Measurements from ENCODE around the gene ANKS1B. TPM values are rescaled to one million over a fixed set of nuclear protein-coding genes. Genes with fewer than 3 reads are reported as not detected.

The ANKS1B gene
- total RNA-seq, 1 donor from 2014 or later: 8.2 TPM

DNA sequence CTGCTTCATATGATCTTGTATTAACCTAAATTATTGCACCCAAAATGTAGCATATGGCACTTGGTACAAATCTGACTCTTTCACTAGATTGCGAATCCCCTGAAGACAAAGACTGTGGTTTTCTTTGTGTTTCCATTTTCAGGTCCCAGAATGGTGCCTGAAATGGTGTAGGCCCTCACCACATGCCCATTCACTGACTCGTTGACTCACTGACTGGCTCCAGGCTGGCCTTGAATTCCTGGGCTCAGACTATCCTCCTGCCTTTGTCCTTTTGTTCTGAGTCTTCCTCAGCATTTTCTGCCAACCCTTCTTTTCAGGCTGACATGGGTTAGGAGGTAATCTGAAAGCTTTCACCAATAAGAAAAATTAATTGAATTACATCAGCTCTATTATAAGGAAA is 705.8 kb downstream of the ANKS1B start:
- no peak overlapping the region for H3K4me3 ChIP-seq
- no peaks in the 10 kb centered on the region for H3K4me1 ChIP-seq
- DNase-seq (ENCODE audit: low spot score in 2 of 2): no peak
- TF ChIP-seq, protein P1, sequence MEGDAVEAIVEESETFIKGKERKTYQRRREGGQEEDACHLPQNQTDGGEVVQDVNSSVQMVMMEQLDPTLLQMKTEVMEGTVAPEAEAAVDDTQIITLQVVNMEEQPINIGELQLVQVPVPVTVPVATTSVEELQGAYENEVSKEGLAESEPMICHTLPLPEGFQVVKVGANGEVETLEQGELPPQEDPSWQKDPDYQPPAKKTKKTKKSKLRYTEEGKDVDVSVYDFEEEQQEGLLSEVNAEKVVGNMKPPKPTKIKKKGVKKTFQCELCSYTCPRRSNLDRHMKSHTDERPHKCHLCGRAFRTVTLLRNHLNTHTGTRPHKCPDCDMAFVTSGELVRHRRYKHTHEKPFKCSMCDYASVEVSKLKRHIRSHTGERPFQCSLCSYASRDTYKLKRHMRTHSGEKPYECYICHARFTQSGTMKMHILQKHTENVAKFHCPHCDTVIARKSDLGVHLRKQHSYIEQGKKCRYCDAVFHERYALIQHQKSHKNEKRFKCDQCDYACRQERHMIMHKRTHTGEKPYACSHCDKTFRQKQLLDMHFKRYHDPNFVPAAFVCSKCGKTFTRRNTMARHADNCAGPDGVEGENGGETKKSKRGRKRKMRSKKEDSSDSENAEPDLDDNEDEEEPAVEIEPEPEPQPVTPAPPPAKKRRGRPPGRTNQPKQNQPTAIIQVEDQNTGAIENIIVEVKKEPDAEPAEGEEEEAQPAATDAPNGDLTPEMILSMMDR (IDR thresholded peaks at IDR 0.05): no peak
- H3K9me3 ChIP-seq: peaks cover 0 to 10% of the 10 kb centered on the region in 2 donors
- intact Hi-C loops (cut with DNase I): no loop called here
- no peaks in the 10 kb centered on the region for H3K36me3 ChIP-seq
- H3K27me3 ChIP-seq: no peaks in the 10 kb centered on the region
- no peak overlapping the region for H3K27ac ChIP-seq

DNA sequence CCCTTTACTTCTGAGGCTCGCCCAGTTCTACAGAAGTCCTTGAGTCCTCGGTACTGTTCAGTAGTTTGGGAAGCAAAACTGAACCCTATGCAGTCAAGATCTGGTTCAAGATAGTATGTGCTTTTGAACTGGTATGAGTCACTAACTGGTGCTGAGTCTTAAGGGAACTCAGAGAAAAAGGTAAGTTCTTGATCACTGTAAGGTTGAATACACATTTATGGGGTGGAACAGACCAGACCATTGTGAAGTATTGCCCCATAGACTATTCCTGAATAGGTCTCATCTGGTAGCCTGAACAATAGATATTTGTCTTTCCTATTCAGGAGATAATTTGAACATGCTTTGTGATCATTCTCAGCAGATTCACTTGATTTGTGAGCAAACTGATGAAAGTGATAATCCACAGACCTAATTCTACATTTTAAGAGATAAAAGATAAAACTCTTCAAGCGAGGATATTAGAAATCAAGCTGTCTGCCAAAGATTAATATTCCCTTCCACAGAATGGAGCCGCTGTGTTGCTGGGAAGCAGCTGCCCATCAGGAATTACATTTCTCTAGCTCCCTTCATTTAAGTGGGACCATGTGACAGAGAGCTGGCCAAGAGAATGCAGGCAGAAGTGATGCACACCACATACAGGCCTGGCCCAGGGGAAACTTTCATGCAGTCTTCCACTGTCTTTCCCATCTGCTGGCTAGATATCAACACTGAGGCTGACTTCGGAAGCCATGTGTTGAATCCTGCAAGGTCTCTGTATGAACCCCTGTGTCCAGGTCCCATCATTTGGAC is 707.0 kb downstream of the ANKS1B start:
- no peak for DNase-seq (ENCODE audit: low spot score in 2 of 2)
- TF ChIP-seq, protein P1 (IDR thresholded peaks at IDR 0.05): no peak
- intact Hi-C loops (cut with DNase I): no loop called here

DNA sequence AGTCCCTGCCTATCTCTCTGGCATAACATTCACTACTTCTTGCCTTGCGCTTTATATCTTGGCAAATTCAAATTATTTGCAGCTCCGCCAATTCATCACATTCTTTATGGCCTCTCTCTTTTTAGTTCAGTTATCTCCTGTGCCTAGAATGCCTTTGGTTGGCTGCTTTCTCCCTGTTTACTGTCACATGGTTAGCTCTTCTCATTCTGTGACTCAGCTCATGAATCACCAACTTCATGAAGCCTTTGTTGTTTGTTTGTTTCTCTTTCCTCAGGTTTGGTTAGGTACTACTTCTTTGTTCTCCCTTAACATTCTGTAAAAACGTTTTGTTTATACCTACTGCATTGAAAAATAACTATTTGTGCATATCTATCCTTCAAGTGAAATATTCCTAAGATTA is 713.7 kb downstream of the ANKS1B start:
- intact Hi-C loops (cut with DNase I): no loop called here

More for the DNA sequence above, 707.0 kb downstream of the ANKS1B start:
- Histone ChIP-seq H3K27me3 (no peaks in the 10 kb centered on the region), H3K36me3 (no peaks in the 10 kb centered on the region), H3K9me3 (peaks cover 0 to 10% of the 10 kb centered on the region in 2 donors), H3K4me3 (no peak overlapping the region), H3K27ac (no peak overlapping the region), H3K4me1 (no peaks in the 10 kb centered on the region)

DNA sequence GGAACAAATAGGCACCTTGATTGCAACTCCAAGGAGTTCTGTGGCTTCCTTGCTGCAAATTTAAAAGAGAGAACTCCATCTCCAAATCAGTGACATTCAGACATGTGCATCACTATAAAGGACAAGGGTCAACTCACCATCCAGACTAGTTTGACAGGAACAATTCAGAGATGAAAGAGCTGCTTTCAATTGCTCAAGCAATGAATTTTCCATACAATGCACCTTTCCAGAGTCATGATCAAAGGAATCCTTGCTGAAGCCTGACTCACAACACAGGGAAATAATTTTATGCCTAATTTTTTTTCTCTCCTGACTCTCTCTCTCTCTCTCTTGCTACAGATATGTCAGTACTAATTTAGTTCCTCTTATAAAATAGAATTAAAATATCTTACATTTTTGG is 717.7 kb downstream of the ANKS1B start:
- H3K4me1 ChIP-seq: no peaks in the 10 kb centered on the region
- no peaks in the 10 kb centered on the region for H3K36me3 ChIP-seq
- H3K4me3 ChIP-seq: no peak overlapping the region
- H3K27me3 ChIP-seq: no peaks in the 10 kb centered on the region
- no peaks in the 10 kb centered on the region for H3K9me3 ChIP-seq
- intact Hi-C loops (cut with DNase I): no loop called here
- no peak for DNase-seq (ENCODE audit: low spot score in 2 of 2)
- TF ChIP-seq, protein P1 (IDR thresholded peaks at IDR 0.05): no peak
- no peak overlapping the region for H3K27ac ChIP-seq

More for the DNA sequence above, 713.7 kb downstream of the ANKS1B start:
- no peak for DNase-seq (ENCODE audit: low spot score in 2 of 2)
- TF ChIP-seq, protein P1 (IDR thresholded peaks at IDR 0.05): no peak
- H3K4me1 ChIP-seq: no peaks in the 10 kb centered on the region
- H3K9me3 ChIP-seq: no peaks in the 10 kb centered on the region
- H3K27me3 ChIP-seq: no peaks in the 10 kb centered on the region
- no peaks in the 10 kb centered on the region for H3K36me3 ChIP-seq
- no peak overlapping the region for H3K27ac ChIP-seq
- H3K4me3 ChIP-seq: no peak overlapping the region

DNA sequence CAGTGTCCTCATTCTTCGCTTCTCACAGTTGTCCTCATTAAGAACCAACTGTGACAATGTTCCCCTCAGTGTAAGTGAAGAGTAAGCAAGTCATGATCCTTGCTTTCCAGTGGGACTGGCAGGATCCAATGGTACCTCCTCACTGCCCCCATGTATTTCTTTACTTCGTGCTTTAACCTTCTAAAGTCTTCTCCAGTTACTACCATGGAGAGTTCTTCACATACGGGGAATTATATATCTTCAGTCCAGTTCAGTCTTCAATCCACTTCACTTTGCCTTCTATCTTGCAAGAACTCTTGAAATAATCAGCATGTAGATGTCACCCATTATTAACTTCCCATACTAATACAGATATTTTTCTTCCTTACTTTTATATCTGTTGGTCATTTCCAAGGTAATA is 719.1 kb downstream of the ANKS1B start:
- no peak overlapping the region for H3K27ac ChIP-seq
- no peaks in the 10 kb centered on the region for H3K9me3 ChIP-seq
- H3K4me3 ChIP-seq: no peak overlapping the region
- no peaks in the 10 kb centered on the region for H3K4me1 ChIP-seq
- no peaks in the 10 kb centered on the region for H3K36me3 ChIP-seq
- TF ChIP-seq, protein P1 (IDR thresholded peaks at IDR 0.05): no peak
- no peak for DNase-seq (ENCODE audit: low spot score in 2 of 2)
- H3K27me3 ChIP-seq: no peaks in the 10 kb centered on the region
- intact Hi-C loops (cut with DNase I): no loop called here
